Measurements from ENCODE around the gene C10orf143. TPM values are rescaled to one million over a fixed set of nuclear protein-coding genes. Genes with fewer than 3 reads are reported as not detected.
"Not testable (repeated sequence)": the region's sequence is repeated elsewhere in the genome, so short reads cannot be mapped to it uniquely, and the experiment has no call there.

The C10orf143 gene
- total RNA-seq: 1.4 TPM

DNA sequence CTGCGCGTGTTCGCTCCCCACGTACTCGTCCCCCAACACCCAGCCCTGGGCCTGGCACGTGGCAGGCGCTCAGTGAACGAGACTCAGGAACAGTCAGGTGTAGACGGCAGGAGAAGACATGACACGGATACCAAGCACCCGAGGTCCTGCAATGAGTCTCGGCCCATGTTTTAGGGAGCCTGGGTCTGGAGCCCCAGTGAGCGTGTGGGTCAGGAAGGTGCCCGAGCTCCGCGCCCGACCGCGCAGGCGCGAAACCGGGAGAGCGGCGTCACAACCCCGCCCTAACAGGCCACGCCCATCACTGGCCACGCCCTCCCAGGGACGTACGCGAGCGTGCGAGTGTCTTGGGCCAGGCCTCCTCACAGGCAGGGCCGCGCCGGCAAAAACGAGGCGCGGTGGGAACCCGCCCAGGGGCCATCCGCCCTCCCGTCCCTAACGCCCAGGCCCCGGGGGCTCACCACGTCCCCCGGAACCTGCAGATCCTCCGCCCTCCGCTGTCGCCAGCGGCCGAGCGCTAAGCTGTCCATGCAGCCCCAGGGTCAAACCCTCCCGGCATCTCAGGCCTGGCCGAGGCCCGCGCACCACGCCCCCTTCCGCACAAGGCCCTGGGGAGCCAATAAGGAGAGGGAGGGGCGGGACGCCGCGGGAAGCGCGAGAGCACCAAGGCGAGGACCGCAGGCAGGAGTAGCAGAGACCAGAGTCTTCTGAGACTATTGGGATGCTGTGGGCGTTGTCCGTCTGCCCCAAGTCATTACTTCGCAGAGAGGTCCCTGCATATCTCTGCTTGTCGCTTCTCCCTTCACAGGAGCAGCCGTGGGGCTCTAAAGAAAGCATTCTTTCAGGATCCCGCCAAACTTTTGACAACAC is at the start of gene C10orf143:
Gene C10orf143, minus strand, starts transcription at position 585 of the 867 bp plus-strand sequence. Its CDS starts 58 bp downstream, at position 527.
- DNase-seq: peak; percentile 98

GRCh38 chr10:130159192-130159794 is 48.7 kb upstream of the C10orf143 start:
- no peak for DNase-seq

GRCh38 chr10:130146042-130146441 is 35.4 kb upstream of the C10orf143 start:
- DNase-seq: no peak

DNA sequence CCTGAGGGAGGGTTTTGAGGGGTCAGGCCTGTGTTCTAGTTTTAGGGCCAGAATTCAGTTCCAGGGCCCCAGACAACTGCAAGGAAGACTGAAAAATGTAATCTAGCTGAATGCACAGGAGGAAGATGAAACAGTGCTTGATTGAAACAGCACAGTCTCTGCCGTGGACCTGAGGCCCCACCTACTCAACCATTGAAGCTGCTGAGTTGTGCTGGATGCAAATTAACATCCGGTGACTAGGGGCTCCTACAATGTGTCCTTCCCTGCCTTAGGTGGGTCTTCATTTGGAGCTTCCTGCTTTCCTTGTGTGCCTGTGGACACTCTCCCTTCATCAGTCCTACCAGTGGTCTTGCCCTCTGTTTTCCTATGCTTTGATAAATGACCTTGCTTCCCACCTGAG is 31.2 kb upstream of the C10orf143 start:
- no peak for DNase-seq

- DNase-seq: no peak
Measured at GRCh38 chr10:130141460-130141859, 30.8 kb upstream of the C10orf143 start.

- DNase-seq: no peak
Measured at GRCh38 chr10:130141038-130141437, 30.4 kb upstream of the C10orf143 start.

DNA sequence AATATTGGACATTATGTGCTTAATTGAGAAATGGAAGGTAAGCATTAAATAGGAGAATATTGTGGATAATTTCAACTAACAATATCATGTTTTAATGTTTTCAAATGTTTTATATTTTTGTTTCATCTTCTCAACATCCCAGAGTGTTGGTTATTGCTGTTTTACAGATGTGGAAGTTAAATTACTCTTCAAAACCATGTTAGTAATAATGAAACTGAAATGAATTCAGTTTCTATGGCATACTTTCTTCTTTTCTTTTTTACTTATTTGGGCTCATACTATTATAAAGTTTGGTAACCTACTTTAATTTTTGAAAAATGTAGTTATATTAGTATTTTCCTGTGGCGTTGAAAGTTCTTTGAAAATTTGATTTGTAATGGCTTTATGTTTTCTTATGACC is 29.8 kb upstream of the C10orf143 start:
- no peak for DNase-seq

GRCh38 chr10:130138479-130138866 is 27.8 kb upstream of the C10orf143 start:
- no peak for DNase-seq

DNA sequence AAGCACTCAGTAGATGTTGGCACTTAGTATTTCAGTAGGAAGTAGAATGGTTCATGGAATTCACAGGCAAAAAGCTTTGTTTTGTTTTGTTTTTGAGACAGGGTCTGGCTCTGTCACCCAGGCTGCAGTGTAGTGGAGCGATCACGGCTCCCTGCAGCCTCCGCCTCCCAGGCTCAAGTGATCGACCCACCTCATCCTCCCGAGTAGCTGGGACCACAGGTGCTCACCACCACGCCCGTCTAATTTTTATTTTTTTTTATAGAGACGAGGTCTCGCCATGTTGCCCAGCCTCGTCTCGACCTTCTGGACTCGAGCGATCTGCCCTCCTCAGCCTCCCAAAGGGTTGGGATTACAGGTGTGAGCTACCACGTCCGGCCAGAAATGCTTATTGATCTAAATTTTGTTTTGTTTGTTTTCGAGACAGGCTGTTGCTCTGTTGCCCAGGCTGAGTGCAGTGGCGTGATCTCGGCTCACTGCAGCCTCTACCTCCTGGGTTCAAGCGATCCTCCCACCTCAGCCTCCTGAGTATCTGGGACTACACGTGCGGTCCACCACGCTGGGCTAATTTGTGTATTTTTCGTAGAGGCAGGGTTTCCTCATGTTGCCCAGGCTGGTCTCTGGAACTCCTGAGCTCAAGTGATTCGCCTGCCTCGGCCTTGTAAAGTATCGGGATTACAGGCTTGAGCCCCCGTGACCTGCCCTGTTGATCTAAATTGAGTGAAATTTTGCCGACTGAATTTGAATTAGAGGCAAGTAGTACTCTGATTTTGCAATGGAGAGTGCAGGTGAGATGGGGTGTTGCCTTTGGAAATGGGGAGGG is 27.2 kb upstream of the C10orf143 start:
- DNase-seq: no peak

GRCh38 chr10:130137090-130137448 is 26.4 kb upstream of the C10orf143 start:
- DNase-seq: no peak

- peak; percentile 63 for DNase-seq
Measured at GRCh38 chr10:130136226-130137089, 25.8 kb upstream of the C10orf143 start, which contains the start of gene GLRX3. GLRX3 (plus strand) TSS chr10:130136391; CDS start chr10:130136421, 30 bp downstream.

GRCh38 chr10:130135676-130136225 is 25.1 kb upstream of the C10orf143 start:
- DNase-seq: no peak

GRCh38 chr10:130128922-130129321 is 18.3 kb upstream of the C10orf143 start:
- no peak for DNase-seq

DNA sequence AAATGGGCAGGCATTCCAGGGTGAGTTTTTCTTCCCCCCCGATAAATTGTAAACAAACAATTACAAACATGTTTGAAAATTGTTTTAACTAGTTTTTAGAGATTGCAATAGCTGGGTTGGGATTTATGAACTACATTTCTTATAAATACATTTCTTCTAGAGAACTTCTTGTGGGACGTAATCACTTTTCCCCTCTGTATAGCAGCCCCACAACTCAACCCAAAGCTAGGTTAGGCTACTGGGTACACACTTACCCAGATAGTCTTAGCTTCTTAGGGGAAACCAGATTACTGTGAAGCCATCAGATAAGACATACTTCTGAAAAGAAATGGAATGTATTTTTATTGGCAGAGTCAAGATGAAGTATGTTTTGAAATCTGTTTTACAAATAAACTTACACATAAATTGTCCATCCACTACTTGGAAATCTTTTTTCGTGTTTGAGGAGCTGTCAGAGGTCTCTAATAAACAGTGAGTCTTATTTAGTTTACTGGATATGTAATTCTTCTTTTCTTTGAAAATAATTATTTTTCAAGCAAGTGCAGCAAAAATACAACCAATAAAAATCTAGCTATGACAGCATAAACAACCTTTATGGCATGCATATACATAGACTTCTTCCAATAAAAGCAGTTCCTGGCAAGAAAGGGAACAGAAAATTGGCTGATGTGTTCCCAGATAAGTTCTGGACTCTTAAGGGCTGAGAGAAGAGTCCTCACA is 17.6 kb upstream of the C10orf143 start:
- no peak for DNase-seq

GRCh38 chr10:130127364-130128061 is 16.9 kb upstream of the C10orf143 start:
- DNase-seq: peak; percentile 50

DNA sequence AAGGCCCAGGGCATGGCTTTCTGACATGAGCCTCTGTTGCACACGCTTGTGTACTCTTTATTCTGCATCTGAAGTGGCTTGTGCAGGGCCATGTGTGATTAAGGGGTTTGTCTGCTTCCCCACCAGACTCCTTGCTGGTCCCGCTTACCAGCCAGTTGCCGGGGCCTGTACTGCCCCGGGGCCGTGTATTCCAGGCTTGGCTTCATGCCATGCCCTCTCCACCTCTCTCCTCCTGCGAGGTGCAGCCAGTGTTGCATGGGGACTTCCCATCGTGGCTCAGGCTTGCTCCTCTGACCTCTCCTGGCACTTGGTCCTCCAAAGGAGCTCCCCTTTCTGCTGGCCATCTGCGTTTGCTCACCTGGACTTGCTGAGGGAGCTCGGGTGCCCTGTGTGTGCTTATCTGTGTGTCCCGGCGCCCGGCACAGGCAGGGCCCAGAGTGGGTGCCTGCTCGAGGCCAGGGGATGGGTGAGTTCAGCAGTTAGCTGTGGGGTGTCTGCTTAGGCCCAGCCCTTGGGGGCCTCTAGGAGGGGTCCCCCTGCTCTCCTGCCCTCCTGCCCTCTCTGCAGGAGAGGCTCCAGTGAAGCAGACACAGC is 11.0 kb upstream of the C10orf143 start:
- DNase-seq: no peak

DNA sequence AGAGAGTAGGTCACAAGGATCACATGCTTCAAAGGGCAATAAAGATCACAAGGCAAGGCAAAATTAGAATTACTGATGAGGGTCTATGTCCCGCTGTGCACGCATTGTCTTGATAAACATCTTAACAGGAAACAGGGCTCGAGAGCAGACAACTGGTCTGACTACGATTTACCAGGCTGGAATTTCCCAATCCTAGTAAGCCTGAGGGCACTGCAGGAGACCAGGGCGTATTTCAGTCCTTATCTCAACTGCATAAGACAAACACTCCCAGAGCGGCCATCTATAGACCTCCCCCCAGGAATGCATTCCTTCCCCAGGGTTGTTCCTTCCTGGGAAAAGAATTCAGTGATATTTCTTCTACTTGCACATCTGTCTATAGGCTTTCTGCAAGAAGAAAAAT is 6.9 kb upstream of the C10orf143 start:
- not testable (repeated sequence) for DNase-seq

DNA sequence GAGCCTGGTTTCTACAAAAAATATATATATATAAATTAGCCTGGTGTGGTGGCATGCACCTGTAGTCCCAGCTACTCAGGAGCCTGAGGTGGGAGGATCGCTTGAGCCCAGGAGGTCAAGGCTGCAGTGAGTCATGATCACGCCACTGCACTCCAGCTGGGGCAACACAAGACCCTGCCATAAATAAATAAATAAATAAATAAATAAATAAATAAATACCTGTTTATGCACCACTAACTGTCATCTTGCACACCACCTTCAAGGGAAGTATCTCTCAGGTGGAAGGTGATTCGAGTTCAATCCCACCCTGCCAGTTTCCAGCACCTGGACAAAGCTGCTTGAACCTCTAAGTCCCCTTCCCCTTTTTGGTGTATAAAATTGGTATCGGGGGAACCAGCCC is 6.3 kb upstream of the C10orf143 start:
- not testable (repeated sequence) for DNase-seq

DNA sequence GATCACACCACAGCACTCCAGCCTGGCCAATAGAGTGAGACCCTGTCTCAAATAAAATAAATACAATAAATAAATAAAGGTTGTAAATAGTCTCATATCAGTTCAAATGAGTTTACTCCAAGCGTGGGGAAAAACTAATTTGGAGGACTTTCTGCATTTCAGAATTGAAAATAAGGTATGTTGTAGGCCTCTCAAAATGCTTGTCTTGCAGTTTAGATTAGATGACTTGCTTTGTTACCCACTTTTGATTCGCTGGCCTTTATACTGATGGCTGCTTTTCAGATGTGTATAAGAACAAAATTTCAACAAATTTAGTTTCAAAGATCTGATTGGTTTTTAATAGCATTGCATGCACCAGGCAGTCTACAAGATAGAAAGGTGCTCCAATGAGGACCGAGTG is 2.2 kb upstream of the C10orf143 start:
- no peak for DNase-seq

- no peak for DNase-seq
Measured at GRCh38 chr10:130111852-130112180, 1.2 kb upstream of the C10orf143 start.

Measured in skin of body (tissue), 2 donors.